ENCODE results near the gene LTB.
A peak's percentile ranks its signal among the peaks of the same experiment; 100 is the strongest.

Gene LTB

DNA sequence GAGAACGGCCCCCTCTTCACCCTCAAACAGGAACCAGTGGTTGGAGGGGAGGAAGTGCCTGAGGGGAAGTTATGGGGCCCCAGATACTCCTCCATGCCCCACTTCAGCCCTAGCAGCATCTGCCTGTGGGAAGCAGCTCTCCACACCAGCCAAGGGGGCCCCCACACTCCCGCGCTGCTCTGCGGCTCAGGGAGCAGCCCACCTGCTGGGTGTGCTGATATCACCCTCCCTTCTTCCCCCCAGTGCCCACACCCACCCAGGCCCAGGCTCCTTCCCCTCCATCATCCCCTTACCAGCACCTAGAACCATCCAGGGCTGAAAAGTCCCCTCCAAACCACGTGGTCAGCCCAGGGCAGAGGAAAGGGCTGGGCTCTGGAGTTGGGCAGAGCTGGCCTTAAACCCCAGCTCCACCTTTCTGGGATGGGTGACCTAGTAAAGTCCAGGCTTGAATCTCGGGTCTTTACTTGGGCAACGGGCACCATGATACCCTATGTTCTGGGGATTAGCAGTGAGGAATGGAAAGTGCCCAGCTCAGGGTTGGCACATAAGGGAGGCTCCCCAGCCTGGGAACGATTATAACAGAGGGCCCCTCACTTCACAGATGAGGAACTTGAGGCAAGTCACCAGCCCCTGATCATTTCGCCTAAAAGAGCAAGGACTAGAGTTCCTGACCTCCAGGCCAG lies 4.5 kb upstream of the LTB start:
- H3K4me3 ChIP-seq (replicated peaks; ENCODE audit: low read depth, low read length), result no peak overlapping the region
- TF ChIP-seq, protein P1, sequence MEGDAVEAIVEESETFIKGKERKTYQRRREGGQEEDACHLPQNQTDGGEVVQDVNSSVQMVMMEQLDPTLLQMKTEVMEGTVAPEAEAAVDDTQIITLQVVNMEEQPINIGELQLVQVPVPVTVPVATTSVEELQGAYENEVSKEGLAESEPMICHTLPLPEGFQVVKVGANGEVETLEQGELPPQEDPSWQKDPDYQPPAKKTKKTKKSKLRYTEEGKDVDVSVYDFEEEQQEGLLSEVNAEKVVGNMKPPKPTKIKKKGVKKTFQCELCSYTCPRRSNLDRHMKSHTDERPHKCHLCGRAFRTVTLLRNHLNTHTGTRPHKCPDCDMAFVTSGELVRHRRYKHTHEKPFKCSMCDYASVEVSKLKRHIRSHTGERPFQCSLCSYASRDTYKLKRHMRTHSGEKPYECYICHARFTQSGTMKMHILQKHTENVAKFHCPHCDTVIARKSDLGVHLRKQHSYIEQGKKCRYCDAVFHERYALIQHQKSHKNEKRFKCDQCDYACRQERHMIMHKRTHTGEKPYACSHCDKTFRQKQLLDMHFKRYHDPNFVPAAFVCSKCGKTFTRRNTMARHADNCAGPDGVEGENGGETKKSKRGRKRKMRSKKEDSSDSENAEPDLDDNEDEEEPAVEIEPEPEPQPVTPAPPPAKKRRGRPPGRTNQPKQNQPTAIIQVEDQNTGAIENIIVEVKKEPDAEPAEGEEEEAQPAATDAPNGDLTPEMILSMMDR (IDR thresholded peaks at IDR 0.05; ENCODE audit: insufficient read depth, low read length, poor library complexity, severe bottlenecking), result no peak
- no peak for DNase-seq (ENCODE audit: extremely low read depth, insufficient read length)

DNA sequence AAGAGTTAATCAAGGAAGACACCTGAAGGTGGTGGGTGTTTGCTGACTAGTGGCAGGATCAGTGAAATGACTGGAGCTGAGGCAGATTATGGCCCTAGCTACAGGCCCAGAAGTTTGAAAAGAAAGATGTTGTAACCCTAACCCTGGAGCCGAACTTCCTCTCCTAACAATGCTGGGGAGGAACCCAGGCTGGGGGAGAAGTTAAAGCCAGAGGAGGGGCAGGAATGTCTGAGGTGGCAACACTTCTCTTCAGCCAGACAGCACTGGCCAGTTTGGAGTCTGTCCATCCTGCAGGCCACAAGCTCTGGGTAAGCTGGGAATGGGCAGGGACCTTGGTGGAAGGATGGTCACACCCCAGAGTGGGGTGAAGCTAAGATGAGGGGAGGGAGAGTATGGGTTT lies 3.8 kb upstream of the LTB start, which contains the start of gene LST1:
Gene LST1 (plus strand): TSS at position 270 of the 400 bp plus-strand sequence. CDS start 1,023 bp downstream, outside the sequence.
- DNase-seq (ENCODE audit: extremely low read depth, insufficient read length), result no peak
- no peaks in the 10 kb centered on the region for H3K36me3 ChIP-seq (ENCODE audit: control insufficient read depth, insufficient read depth, low read length)
- no peaks in the 10 kb centered on the region for H3K27me3 ChIP-seq (replicated peaks; ENCODE audit: control insufficient read depth, insufficient read depth, low read length)
- no peak within 1 kb of the TSS for H3K4me3 ChIP-seq (replicated peaks; ENCODE audit: low read depth, low read length)
- TF ChIP-seq, protein P1 (IDR thresholded peaks at IDR 0.05; ENCODE audit: insufficient read depth, low read length, poor library complexity, severe bottlenecking), result no peak

More for the DNA sequence above, 4.5 kb upstream of the LTB start:
- Histone ChIP-seq H3K27me3 (replicated peaks; ENCODE audit: control insufficient read depth, insufficient read depth, low read length) (no peaks in the 10 kb centered on the region), H3K36me3 (ENCODE audit: control insufficient read depth, insufficient read depth, low read length) (no peaks in the 10 kb centered on the region)

DNA sequence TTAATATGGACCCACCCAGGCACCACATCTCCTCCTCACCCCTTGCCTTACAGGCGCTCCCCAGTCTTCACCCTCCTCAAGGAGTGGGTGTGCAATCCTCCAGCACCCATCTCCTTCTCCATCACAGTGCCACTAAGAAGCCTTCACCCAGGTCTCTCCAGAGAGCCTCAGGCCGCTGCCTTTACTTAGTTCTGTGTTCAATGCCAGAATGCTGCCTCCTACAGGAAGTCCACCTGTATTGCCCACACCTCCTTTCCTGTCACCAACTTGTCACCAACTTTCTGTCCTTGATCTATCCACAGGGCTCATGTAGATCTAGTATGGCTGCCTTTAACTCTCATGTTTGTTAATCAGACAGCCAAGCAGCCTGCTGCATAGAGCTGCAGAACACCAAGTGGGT lies 3.3 kb upstream of the LTB start:
- TF ChIP-seq, protein P1 (IDR thresholded peaks at IDR 0.05; ENCODE audit: insufficient read depth, low read length, poor library complexity, severe bottlenecking), result peak; percentile 73
- no peaks in the 10 kb centered on the region for H3K27me3 ChIP-seq (replicated peaks; ENCODE audit: control insufficient read depth, insufficient read depth, low read length)
- no peak overlapping the region for H3K4me3 ChIP-seq (replicated peaks; ENCODE audit: low read depth, low read length)
- DNase-seq (ENCODE audit: extremely low read depth, insufficient read length), result no peak
- no peaks in the 10 kb centered on the region for H3K36me3 ChIP-seq (ENCODE audit: control insufficient read depth, insufficient read depth, low read length)

DNA sequence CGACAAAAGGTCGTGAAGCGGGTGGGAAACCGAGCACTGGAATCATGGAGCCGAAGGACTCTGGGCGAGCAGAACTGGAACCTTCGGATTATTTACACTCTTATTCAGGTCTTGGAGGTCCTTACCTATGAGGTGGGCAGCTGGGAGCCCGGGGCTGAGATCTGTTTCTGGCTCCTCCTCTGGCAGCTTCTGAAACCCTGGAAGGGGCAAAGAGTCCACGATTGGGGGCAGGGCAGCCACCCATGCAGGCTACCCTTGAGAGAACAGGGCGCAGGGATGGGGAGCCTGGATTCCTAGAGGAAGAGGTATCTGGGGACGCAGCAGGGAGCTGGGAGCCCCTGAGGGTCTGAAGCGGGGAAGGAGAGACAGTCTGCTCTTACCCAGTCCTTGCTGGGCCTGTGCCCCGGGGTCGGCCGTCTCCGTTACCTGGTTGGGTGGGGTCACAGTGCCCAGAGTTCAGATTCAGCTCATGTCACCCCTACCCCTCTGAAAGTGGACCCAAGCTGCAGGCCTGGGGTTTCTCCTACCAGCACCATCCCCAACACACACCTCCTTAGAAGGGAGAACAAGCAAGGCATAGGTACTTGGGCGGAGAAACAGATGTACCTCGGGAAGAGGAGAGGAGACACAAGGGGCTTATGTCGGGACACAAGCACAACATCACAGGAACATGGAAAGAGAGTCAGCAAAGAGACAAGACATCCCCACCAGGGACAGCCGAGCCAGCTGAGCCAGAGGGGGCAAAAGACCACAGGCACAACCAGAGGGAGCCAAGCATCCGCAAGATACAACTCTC lies 592 bp downstream of the LTB start:
- TF ChIP-seq, protein P1 (IDR thresholded peaks at IDR 0.05; ENCODE audit: insufficient read depth, low read length, poor library complexity, severe bottlenecking), result no peak
- peaks cover 11% of the 10 kb centered on the region for H3K36me3 ChIP-seq (ENCODE audit: control insufficient read depth, insufficient read depth, low read length)
- no peaks in the 10 kb centered on the region for H3K27me3 ChIP-seq (replicated peaks; ENCODE audit: control insufficient read depth, insufficient read depth, low read length)
- H3K4me3 ChIP-seq (replicated peaks; ENCODE audit: low read depth, low read length), result peak overlapping the region; percentile 69
- no peak for DNase-seq (ENCODE audit: extremely low read depth, insufficient read length)

DNA sequence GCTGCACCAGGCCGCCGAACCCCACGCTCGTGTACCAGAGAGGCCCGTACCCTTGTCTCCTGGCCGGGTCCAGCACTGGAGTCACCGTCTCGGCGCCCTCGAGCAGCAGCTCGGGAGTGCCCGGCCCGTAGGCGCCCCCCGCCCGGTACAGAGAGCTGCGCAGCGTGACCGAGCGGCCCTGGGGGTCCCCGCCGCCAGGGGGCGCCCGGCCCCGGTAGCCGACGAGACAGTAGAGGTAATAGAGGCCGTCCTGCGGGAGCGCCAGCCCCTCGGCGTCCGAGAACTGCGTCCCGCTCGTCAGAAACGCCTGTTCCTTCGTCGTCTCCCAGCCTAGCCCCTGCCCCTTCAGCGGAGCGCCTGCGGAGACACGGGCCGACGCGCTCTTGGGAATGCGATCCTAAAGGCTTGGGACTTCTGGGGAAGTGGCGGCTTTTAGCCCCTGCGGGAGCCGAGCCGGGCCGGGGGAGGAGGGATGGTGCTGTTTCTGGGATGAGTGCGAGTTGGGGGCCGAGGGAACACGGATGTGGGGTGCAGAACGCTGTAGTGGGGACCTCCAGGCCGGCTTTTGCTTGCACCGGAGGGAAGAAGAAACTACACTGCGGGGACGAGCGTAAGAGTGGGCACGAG lies 1.3 kb downstream of the LTB start:
- TF ChIP-seq, protein P1 (IDR thresholded peaks at IDR 0.05; ENCODE audit: insufficient read depth, low read length, poor library complexity, severe bottlenecking), result peak; percentile 92
- no peaks in the 10 kb centered on the region for H3K27me3 ChIP-seq (replicated peaks; ENCODE audit: control insufficient read depth, insufficient read depth, low read length)
- DNase-seq (ENCODE audit: extremely low read depth, insufficient read length), result peak; percentile 89

More for the DNA sequence above, 1.3 kb downstream of the LTB start:
- peak overlapping the region; percentile 69 for H3K4me3 ChIP-seq (replicated peaks; ENCODE audit: low read depth, low read length)
- peaks cover 11% of the 10 kb centered on the region for H3K36me3 ChIP-seq (ENCODE audit: control insufficient read depth, insufficient read depth, low read length)

Measured in GM06990 (cell line).